A673 (cell line): ENCODE results near the gene HMGCS1. TPM values are rescaled to one million over a fixed set of nuclear protein-coding genes. Genes with fewer than 3 reads are reported as not detected.

Experiments used
- BruUV-seq: library from RNA; stranded (reverse); fragments of 400-500 nt; replicated peaks from 2 replicates; lab custom pipeline; 2021; lab: Mats Ljungman, UMichigan
- CTCF ChIA-PET: fragments of 300-600 bp; sonication (Branson Sonifier 250); formaldehyde crosslinking; loops from one replicate; lab custom pipeline; 2022; ENCODE audit warnings: antibody characterized with exemption; lab: Charles Lee
- POLR2A ChIA-PET: fragments of 300-600 bp; sonication (Branson Sonifier 250); formaldehyde crosslinking; loops from one replicate; lab custom pipeline; 2022; ENCODE audit warnings: antibody characterized with exemption; ENCODE audit not compliant: low non-redundant PET; lab: Charles Lee
- DNase-seq: peaks from one replicate; pipeline ENCODE4 v3.0.0-alpha.2; 2015; ENCODE audit warnings: low spot score
- H3K27ac ChIP-seq: fragments of 200-600 bp; sonication (generic); 2 replicates; pipeline ENCODE4 v1.5.1; 2016; ENCODE audit warnings: mixed run types, low read depth, mild to moderate bottlenecking, mixed read lengths, antibody characterized with exemption, low read length; ENCODE audit not compliant: poor library complexity, severe bottlenecking
- H3K27me3 ChIP-seq: fragments of 200-600 bp; sonication (generic); replicated peaks from 2 replicates; pipeline ENCODE4 v1.6.1; 2017; ENCODE audit warnings: mixed run types, low read depth, mild to moderate bottlenecking, mixed read lengths, antibody characterized with exemption, low read length; ENCODE audit not compliant: insufficient read depth, poor library complexity
- H3K36me3 ChIP-seq: fragments of 200-600 bp; sonication (generic); 2 replicates; pipeline ENCODE4 v1.6.1; 2016; ENCODE audit warnings: mixed run types, mild to moderate bottlenecking, mixed read lengths, antibody characterized with exemption, low read length; ENCODE audit not compliant: insufficient read depth, poor library complexity, severe bottlenecking
- H3K4me1 ChIP-seq: fragments of 200-600 bp; sonication (generic); 2 replicates; pipeline ENCODE4 v1.6.1; 2017; ENCODE audit warnings: mixed run types, mild to moderate bottlenecking, mixed read lengths, antibody characterized with exemption, low read length; ENCODE audit not compliant: insufficient read depth, poor library complexity, severe bottlenecking
- H3K4me3 ChIP-seq: fragments of 200-600 bp; sonication (generic); 2 replicates; pipeline ENCODE4 v1.5.1; 2016; ENCODE audit warnings: low read depth, mixed run types, mild to moderate bottlenecking, mixed read lengths, low read length; ENCODE audit not compliant: poor library complexity, severe bottlenecking
- H3K9me3 ChIP-seq: fragments of 200-600 bp; sonication (generic); 2 replicates; pipeline ENCODE4 v1.6.1; 2016; ENCODE audit warnings: mixed run types, low read depth, mild to moderate bottlenecking, mixed read lengths, antibody characterized with exemption, low read length; ENCODE audit not compliant: poor library complexity, severe bottlenecking
- EZH2 ChIP-seq: fragments of 200-600 bp; sonication (generic); IDR thresholded peaks from 2 replicates; pipeline ENCODE4 v1.6.1; 2017; ENCODE audit warnings: borderline replicate concordance, low read depth, mild to moderate bottlenecking, mixed read lengths, antibody characterized with exemption, low read length; ENCODE audit not compliant: poor library complexity, severe bottlenecking
- intact Hi-C: fragments of 100-400 bp; cut with micrococcal nuclease; formaldehyde crosslinking; loops from one replicate; pipeline ENCODE4 v1.10.0; 2022; ENCODE audit not compliant: unreplicated experiment
- total RNA-seq: library from RNA; stranded (reverse); gene quantifications from 2 replicates; pipeline ENCODE4 v1.2.3, GENCODE V29; 2021
- TF ChIP-seq, protein P1 (sequence below): fragments of 300-800, 200-600 bp; sonication (generic); conservative IDR thresholded peaks from 2 replicates; pipeline ENCODE4 v1.5.1; 2017; ENCODE audit warnings: low read depth, mild to moderate bottlenecking, antibody characterized with exemption, low read length, moderate library complexity, mixed read lengths

Gene HMGCS1
- total RNA-seq, 1 experiment from 2014 or later: 162 TPM

DNA sequence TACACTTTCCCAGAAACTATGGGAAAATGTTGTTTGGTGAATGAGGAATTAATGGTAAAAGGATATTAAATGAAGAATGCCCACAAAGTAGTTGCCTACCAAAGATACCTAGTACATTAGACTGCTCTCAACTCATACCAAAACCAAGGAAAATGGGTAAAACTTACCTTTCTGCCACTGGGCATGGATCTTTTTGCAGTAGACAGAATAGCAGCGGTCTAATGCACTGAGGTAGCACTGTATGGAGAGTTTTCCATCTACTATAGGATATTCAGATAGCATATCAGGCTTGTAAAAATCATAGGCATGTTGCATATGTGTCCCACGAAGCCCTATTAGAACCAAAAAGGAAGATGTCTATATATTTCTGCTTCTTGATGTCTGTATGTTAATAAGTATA is 16.4 kb downstream of the HMGCS1 start:
- intact Hi-C loops: no loop called here
- ChIA-PET POLR2A (no interaction called here), CTCF (no interaction called here)
- no peak for DNase-seq
- Histone ChIP-seq H3K4me3 (no peak overlapping the region), H3K9me3 (no peaks in the 10 kb centered on the region), H3K4me1 (no peaks in the 10 kb centered on the region), H3K27me3 (no peaks in the 10 kb centered on the region), H3K36me3 (peaks cover 94% of the 10 kb centered on the region), H3K27ac (no peak overlapping the region)
- no TSS peak for BruUV-seq
- TF ChIP-seq EZH2: no peak
- TF ChIP-seq, protein P1, sequence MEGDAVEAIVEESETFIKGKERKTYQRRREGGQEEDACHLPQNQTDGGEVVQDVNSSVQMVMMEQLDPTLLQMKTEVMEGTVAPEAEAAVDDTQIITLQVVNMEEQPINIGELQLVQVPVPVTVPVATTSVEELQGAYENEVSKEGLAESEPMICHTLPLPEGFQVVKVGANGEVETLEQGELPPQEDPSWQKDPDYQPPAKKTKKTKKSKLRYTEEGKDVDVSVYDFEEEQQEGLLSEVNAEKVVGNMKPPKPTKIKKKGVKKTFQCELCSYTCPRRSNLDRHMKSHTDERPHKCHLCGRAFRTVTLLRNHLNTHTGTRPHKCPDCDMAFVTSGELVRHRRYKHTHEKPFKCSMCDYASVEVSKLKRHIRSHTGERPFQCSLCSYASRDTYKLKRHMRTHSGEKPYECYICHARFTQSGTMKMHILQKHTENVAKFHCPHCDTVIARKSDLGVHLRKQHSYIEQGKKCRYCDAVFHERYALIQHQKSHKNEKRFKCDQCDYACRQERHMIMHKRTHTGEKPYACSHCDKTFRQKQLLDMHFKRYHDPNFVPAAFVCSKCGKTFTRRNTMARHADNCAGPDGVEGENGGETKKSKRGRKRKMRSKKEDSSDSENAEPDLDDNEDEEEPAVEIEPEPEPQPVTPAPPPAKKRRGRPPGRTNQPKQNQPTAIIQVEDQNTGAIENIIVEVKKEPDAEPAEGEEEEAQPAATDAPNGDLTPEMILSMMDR: no peak

DNA sequence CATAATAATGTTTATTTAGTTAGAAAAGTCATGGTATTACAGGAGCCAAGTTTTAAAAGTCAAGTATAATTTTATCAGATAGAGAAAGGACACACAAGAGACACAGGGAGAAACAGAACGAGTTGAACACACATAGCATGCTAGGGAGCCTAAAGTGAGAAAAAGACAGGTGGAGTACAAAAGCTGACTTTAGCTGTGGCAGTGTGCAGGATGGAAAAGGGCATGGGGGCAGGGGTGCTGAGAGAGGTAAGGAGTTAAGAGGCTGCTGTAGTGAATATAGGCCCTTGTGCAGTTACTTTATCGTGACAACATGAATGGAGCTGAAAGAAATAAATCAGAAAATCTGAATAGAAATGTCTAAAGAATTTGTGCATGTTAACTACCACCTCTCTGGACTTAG is 18.0 kb downstream of the HMGCS1 start:
- no peak for DNase-seq
- no peak for TF ChIP-seq EZH2
- TF ChIP-seq, protein P1: no peak
- Histone ChIP-seq H3K9me3 (no peaks in the 10 kb centered on the region), H3K27me3 (no peaks in the 10 kb centered on the region), H3K27ac (no peak overlapping the region), H3K4me3 (no peak overlapping the region), H3K4me1 (no peaks in the 10 kb centered on the region), H3K36me3 (peaks cover 94% of the 10 kb centered on the region)
- CTCF ChIA-PET: no interaction called here
- intact Hi-C loops: no loop called here
- POLR2A ChIA-PET: no interaction called here
- no TSS peak for BruUV-seq

DNA sequence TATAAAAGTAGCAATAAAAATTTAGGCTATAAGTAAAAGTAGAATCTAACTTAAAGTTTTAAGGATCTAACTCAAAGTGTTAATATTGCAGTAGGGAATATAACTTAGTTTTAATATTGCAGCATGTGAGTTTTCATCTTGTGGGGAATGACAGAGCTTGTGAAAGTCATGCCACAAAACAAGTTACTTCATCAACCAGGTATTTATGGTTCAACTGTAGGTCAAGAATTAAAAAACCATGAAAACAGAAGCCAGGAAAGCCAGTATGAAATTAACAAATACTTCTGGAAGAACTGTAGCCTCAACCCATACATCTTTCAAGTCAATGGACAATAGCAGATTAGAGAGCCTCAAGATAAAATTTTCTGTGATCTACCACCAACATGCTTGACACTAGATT is 19.0 kb downstream of the HMGCS1 start:
- H3K36me3 ChIP-seq: peaks cover 97% of the 10 kb centered on the region
- no peaks in the 10 kb centered on the region for H3K4me1 ChIP-seq
- H3K27me3 ChIP-seq: no peaks in the 10 kb centered on the region
- TF ChIP-seq EZH2: no peak
- TF ChIP-seq, protein P1: no peak
- H3K27ac ChIP-seq: no peak overlapping the region
- POLR2A ChIA-PET: no interaction called here
- CTCF ChIA-PET: no interaction called here
- no peaks in the 10 kb centered on the region for H3K9me3 ChIP-seq
- H3K4me3 ChIP-seq: no peak overlapping the region
- BruUV-seq: no TSS peak
- DNase-seq: no peak
- intact Hi-C loops: no loop called here
